Transverse colon (tissue), 4 donors: ENCODE data around the gene GPC5. TPM values are rescaled to one million over a fixed set of nuclear protein-coding genes. Genes with fewer than 3 reads are reported as not detected.

Source experiments
- DNase-seq: peaks from one replicate; pipeline ENCODE4 v3.0.0-alpha.2; 2019
- H3K27ac ChIP-seq, 4 donors: fragments of 200-600 bp; sonication (generic); 2 replicates each; pipeline ENCODE4 v1.5.1; 2016 to 2018; ENCODE audit warnings: inconsistent platforms in 4 of 4
- H3K27me3 ChIP-seq: fragments of 200-600 bp; sonication (generic); 2 replicates; pipeline ENCODE4 v1.5.1; 2017; ENCODE audit warnings: inconsistent platforms
- H3K36me3 ChIP-seq, 4 donors: fragments of 200-600 bp; sonication (generic); 2 replicates each; pipeline ENCODE4 v1.5.1; 2017 to 2019; ENCODE audit warnings: inconsistent platforms in 4 of 4
- H3K4me1 ChIP-seq, 4 donors: fragments of 200-600 bp; sonication (generic); 2 replicates each; pipeline ENCODE4 v1.5.1; 2017 to 2020; ENCODE audit warnings: inconsistent platforms in 4 of 4
- H3K4me3 ChIP-seq, 4 donors: fragments of 200-600 bp; sonication (generic); 1 replicate in 1 of 4; 2 replicates in 3 of 4; pipeline versions ENCODE4 v1.5.1 to v1.6.1; 2017 to 2019; ENCODE audit warnings: inconsistent platforms in 4 of 4
- H3K9me3 ChIP-seq, 2 donors: fragments of 200-600 bp; sonication (generic); 2 replicates each; pipeline ENCODE4 v1.5.1; 2017 to 2019; ENCODE audit warnings: inconsistent platforms in 2 of 2
- CTCF ChIP-seq, 5 experiments: fragments of 200-600 bp in 3 of 5; fragments of 450-650 bp in 2 of 5; sonication (generic) in 3 of 5; IDR thresholded peaks; 1 replicate in 2 of 5; 2 replicates in 3 of 5; pipeline ENCODE4 v1.5.1; 2016 to 2017; ENCODE audit warnings: antibody characterized with exemption in 5 of 5, inconsistent platforms in 3 of 5, mild to moderate bottlenecking in 2 of 5, moderate library complexity in 1 of 5
- EP300 ChIP-seq: sonication (generic); formaldehyde crosslinking; IDR thresholded peaks from one replicate; pipeline ENCODE4 v1.6.1; 2017; ENCODE audit warnings: antibody characterized with exemption, low read depth
- POLR2A ChIP-seq: fragments of 450-650 bp; IDR thresholded peaks from one replicate; pipeline ENCODE4 v1.6.1; 2016; ENCODE audit warnings: antibody characterized with exemption, mild to moderate bottlenecking, moderate library complexity
- POLR2AphosphoS5 ChIP-seq, 3 donors: sonication (generic); formaldehyde crosslinking; IDR thresholded peaks; one replicate each; pipeline ENCODE4 v1.6.1; 2016; ENCODE audit warnings: antibody characterized with exemption in 3 of 3
- WGBS, 2 donors: methylation state at CpG; one replicate each; pipeline ENCODE4 v1.1.5; 2018; ENCODE audit warnings: low coverage in 1 of 2; 5-methylcytosine and 5-hydroxymethylcytosine counted together
- in situ Hi-C, 4 donors: fragments of 200-750 bp; cut with MboI; loops; one replicate each; pipeline versions ENCODE4 v1.15.0 to v1.15.1; 2017; ENCODE audit warnings: low sequenced_read_pairs in 3 of 4, low pct_ligation_motif_present in 1 of 4, low pct_unique_long_range_greater_than_20kb in 1 of 4
- intact Hi-C: fragments of 100-400 bp; cut with DNase I; formaldehyde crosslinking; loops from one replicate; pipeline ENCODE4 v1.15.1; 2023; ENCODE audit warnings: low total_unique reads
- small RNA-seq, 4 donors: library from RNA; depleted of rRNA; stranded (forward); fragments of <200 nt; gene quantifications; one replicate each; pipeline ENCODE3, GENCODE V24; 2016
- total RNA-seq, 4 donors: library from RNA; depleted of rRNA; stranded (reverse); fragments of >200 nt; gene quantifications; one replicate each; pipeline ENCODE4 v1.1.0, GENCODE V29; 2016

GPC5 gene
- total RNA-seq, 4 donors from 2014 or later, result 0.48 to 1.4 TPM; not detected in 2

GRCh38 chr13:92901739-92902138 lies 1503.3 kb downstream of the GPC5 start:
- no peaks in the 10 kb centered on the region for H3K4me1 ChIP-seq
- no peak overlapping the region for H3K4me3 ChIP-seq
- intact Hi-C loops (no loop called here), in situ Hi-C loops (no loop called here)
- no peak overlapping the region for H3K27ac ChIP-seq
- DNase-seq, result no peak
- no peak for TF ChIP-seq POLR2AphosphoS5 (IDR thresholded peaks at IDR 0.05)
- TF ChIP-seq CTCF (IDR thresholded peaks at IDR 0.05), result no peak
- TF ChIP-seq POLR2A, result no peak
- no peak for TF ChIP-seq EP300
- no peaks in the 10 kb centered on the region for H3K27me3 ChIP-seq
- H3K36me3 ChIP-seq, result no peaks in the 10 kb centered on the region
- H3K9me3 ChIP-seq, result no peaks in the 10 kb centered on the region
- 48 to 62% methylated on average over 5 of the region's 5 CpGs for WGBS, 2 donors

GRCh38 chr13:92912629-92913028 lies 1514.2 kb downstream of the GPC5 start:
- Histone ChIP-seq H3K36me3 (no peaks in the 10 kb centered on the region), H3K27ac (no peak overlapping the region), H3K4me3 (no peak overlapping the region), H3K4me1 (no peaks in the 10 kb centered on the region), H3K27me3 (no peaks in the 10 kb centered on the region), H3K9me3 (no peaks in the 10 kb centered on the region)
- intact Hi-C loops (no loop called here), in situ Hi-C loops (no loop called here)
- no peak for DNase-seq
- no peak for TF ChIP-seq CTCF (IDR thresholded peaks at IDR 0.05)
- no peak for TF ChIP-seq POLR2AphosphoS5 (IDR thresholded peaks at IDR 0.05)
- TF ChIP-seq POLR2A, result no peak
- TF ChIP-seq EP300, result no peak
- 95 to 100% methylated on average over 1 of the region's 1 CpG for WGBS, 2 donors

- in situ Hi-C loops (no loop called here), intact Hi-C loops (no loop called here)
- no peak for DNase-seq
- WGBS, 2 donors, result 57 to 82% methylated on average over 1 of the region's 1 CpG
- Histone ChIP-seq H3K4me1 (no peaks in the 10 kb centered on the region), H3K4me3 (no peak overlapping the region), H3K9me3 (no peaks in the 10 kb centered on the region), H3K27ac (no peak overlapping the region), H3K27me3 (no peaks in the 10 kb centered on the region), H3K36me3 (no peaks in the 10 kb centered on the region)
- no peak for TF ChIP-seq CTCF (IDR thresholded peaks at IDR 0.05)
- no peak for TF ChIP-seq EP300
- TF ChIP-seq POLR2AphosphoS5 (IDR thresholded peaks at IDR 0.05), result no peak
- no peak for TF ChIP-seq POLR2A
Measured at GRCh38 chr13:92913840-92914239, 1515.4 kb downstream of the GPC5 start.

Small RNA genes lying within 50 kb of the gene (small RNA-seq; reads per million reads assigned to genes)
- 0 reads per million in 4 donors for gene AL356737.1
- gene FABP5P4, result 0 reads per million in 4 donors
- gene MIR548AS, result 0 reads per million in 4 donors
- gene RNU4ATAC3P, result 0 reads per million in 4 donors

Other genes with a start within 250 kb of the GPC5 start
- 1 to 10 TPM; 1.1 to 8.1 (median 2.2) TPM for gene MIR17HG, start 50.9 kb upstream of the GPC5 start, total RNA-seq